Peyer's patch (tissue), 4 donors: ENCODE measurements around the gene RNASE12. TPM values are rescaled to one million over a fixed set of nuclear protein-coding genes. Genes with fewer than 3 reads are reported as not detected.

Experiments
- DNase-seq, 3 donors: peaks; one replicate each; pipeline ENCODE4 v3.0.0-alpha.2; 2017 to 2019
- H3K27ac ChIP-seq, 4 donors: fragments of 200-600 bp; sonication (generic); one replicate each; pipeline ENCODE4 v1.5.1; 2016 to 2019
- H3K27me3 ChIP-seq, 2 donors: fragments of 200-600 bp; sonication (generic); one replicate each; pipeline ENCODE4 v1.5.1; 2019
- H3K36me3 ChIP-seq, 3 donors: fragments of 200-600 bp; sonication (generic); one replicate each; pipeline ENCODE4 v1.5.1; 2016 to 2019
- H3K4me1 ChIP-seq, 4 donors: fragments of 200-600 bp; sonication (generic); one replicate each; pipeline ENCODE4 v1.5.1; 2016 to 2019
- H3K4me3 ChIP-seq, 4 donors: fragments of 200-600 bp; sonication (generic); 1 replicate in 3 of 4; 2 replicates in 1 of 4; pipeline ENCODE4 v1.5.1; 2016 to 2019; ENCODE audit warnings: mild to moderate bottlenecking in 1 of 4
- H3K9me3 ChIP-seq, 4 donors: fragments of 200-600 bp; sonication (generic); one replicate each; pipeline ENCODE4 v1.5.1; 2016 to 2019; ENCODE audit warnings: mild to moderate bottlenecking in 1 of 4
- CTCF ChIP-seq, 6 experiments: fragments of 450-650 bp in 4 of 6; fragments of 200-600 bp in 2 of 6; sonication (generic) in 1 of 6; IDR thresholded peaks; one replicate each; pipeline ENCODE4 v1.5.1; 2017 to 2019; ENCODE audit warnings: antibody characterized with exemption in 6 of 6, mild to moderate bottlenecking in 3 of 6, moderate library complexity in 1 of 6
- POLR2A ChIP-seq, 2 donors: fragments of 450-650 bp; IDR thresholded peaks; one replicate each; pipeline ENCODE4 v1.5.1; 2017; ENCODE audit warnings: antibody characterized with exemption in 2 of 2, mild to moderate bottlenecking in 2 of 2, moderate library complexity in 2 of 2
- total RNA-seq, 4 donors: library from RNA; depleted of rRNA; stranded (reverse); fragments of >200 nt; gene quantifications; one replicate each; pipeline ENCODE4 v1.1.0, GENCODE V29; 2016

The RNASE12 gene
- total RNA-seq, 4 donors from 2014 or later = not detected

- no peak for DNase-seq
- no peaks in the 10 kb centered on the region for H3K27me3 ChIP-seq
- H3K36me3 ChIP-seq = no peaks in the 10 kb centered on the region
- no peak overlapping the region for H3K4me3 ChIP-seq
- no peaks in the 10 kb centered on the region for H3K9me3 ChIP-seq
- no peaks in the 10 kb centered on the region for H3K4me1 ChIP-seq
- TF ChIP-seq POLR2A (IDR thresholded peaks at IDR 0.05) (no peak), CTCF (IDR thresholded peaks at IDR 0.05) (no peak)
- H3K27ac ChIP-seq = no peak overlapping the region
Measured at GRCh38 chr14:20548414-20549158, 42.6 kb downstream of the RNASE12 start.

- H3K9me3 ChIP-seq = no peaks in the 10 kb centered on the region
- no peak for DNase-seq
- no peaks in the 10 kb centered on the region for H3K27me3 ChIP-seq
- H3K4me3 ChIP-seq = no peak overlapping the region
- no peak overlapping the region for H3K27ac ChIP-seq
- TF ChIP-seq CTCF (IDR thresholded peaks at IDR 0.05) = no peak
- no peak for TF ChIP-seq POLR2A (IDR thresholded peaks at IDR 0.05)
- H3K4me1 ChIP-seq = no peaks in the 10 kb centered on the region
- H3K36me3 ChIP-seq = no peaks in the 10 kb centered on the region
Measured at GRCh38 chr14:20546877-20547276, 44.3 kb downstream of the RNASE12 start.

Other genes starting within 250 kb of the RNASE12 start
- 10 to 100 TPM in 3 of 4 donors, 1 to 10 TPM in 1; 7.7 to 39.6 (median 14.2) TPM for gene PARP2, start 247.7 kb downstream of the RNASE12 start, total RNA-seq
- 100 to 1,000 TPM in 2 of 4 donors, 10 to 100 TPM in 2; 91.6 to 138 (median 110) TPM for gene TEP1, start 177.9 kb downstream of the RNASE12 start, total RNA-seq
- under 1 TPM in 1 of 4 donors, not detected in 3; 0.13 TPM for gene KLHL33, start 155.2 kb downstream of the RNASE12 start, total RNA-seq
- 100 to 1,000 TPM in 3 of 4 donors, 10 to 100 TPM in 1; 58.3 to 112 (median 102) TPM for gene OSGEP, start 136.6 kb downstream of the RNASE12 start, total RNA-seq
- 100 to 1,000 TPM in 1 of 4 donors, 10 to 100 TPM in 3; 79.8 to 142 (median 92.0) TPM for gene APEX1, start 136.2 kb downstream of the RNASE12 start, total RNA-seq
- 10 to 100 TPM; 22.3 to 60.9 (median 31.1) TPM for gene PIP4P1, start 129.9 kb downstream of the RNASE12 start, total RNA-seq
- 10 to 100 TPM; 51.4 to 70.1 (median 53.7) TPM for gene PNP, start 122.0 kb downstream of the RNASE12 start, total RNA-seq
- not detected for gene RNASE10, start 85.8 kb downstream of the RNASE12 start, total RNA-seq
- gene RNASE9, start 30.3 kb downstream of the RNASE12 start, total RNA-seq = not detected
- not detected for gene RNASE11, start 3.4 kb downstream of the RNASE12 start, total RNA-seq
- gene OR6S1, start 50.3 kb upstream of the RNASE12 start, total RNA-seq = not detected
- gene RNASE4, start 93.2 kb upstream of the RNASE12 start, total RNA-seq = 10 to 100 TPM in 3 of 4 donors, 1 to 10 TPM in 1; 5.8 to 51.7 (median 33.6) TPM
- 10 to 100 TPM; 19.6 to 22.3 (median 20.0) TPM for gene ANG, start 97.4 kb upstream of the RNASE12 start, total RNA-seq
- gene EDDM3A, start 154.5 kb upstream of the RNASE12 start, total RNA-seq = not detected
- gene EDDM3B, start 177.0 kb upstream of the RNASE12 start, total RNA-seq = not detected
- gene RNASE6, start 189.9 kb upstream of the RNASE12 start, total RNA-seq = 10 to 100 TPM in 1 of 4 donors, 1 to 10 TPM in 3; 3.7 to 21.5 (median 6.5) TPM
- gene RNASE1, start 211.5 kb upstream of the RNASE12 start, total RNA-seq = 100 to 1,000 TPM in 2 of 4 donors, 10 to 100 TPM in 2; 35.5 to 131 (median 90.6) TPM